GM12801 (cell line): ENCODE data around the gene ZCCHC17.

ENCODE experiments used
- TF ChIP-seq, protein P1 (sequence below): IDR thresholded peaks from one replicate; pipeline ENCODE4 v1.5.1; 2011; ENCODE audit warnings: control low read depth; ENCODE audit not compliant: insufficient read length; ENCODE audit errors: extremely low read depth

ZCCHC17 gene

DNA sequence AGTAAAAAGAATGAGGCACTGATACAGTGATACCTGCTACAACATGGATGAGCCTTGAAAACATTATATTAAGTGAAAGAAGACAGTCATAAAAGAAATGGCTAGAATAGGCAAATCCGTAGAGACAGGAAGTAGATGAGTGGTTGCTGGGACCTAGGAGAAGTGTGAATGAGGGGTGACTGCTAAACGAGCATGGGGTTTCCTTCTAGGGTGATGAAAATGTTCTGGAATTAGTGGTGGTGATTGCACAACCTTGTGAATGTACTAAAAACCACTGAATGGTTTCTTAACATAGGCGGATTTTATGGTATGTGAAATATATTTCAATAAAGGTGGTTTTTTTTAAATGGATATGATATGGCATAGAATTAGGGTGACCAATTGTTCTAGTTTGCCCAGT is 103.6 kb downstream of the ZCCHC17 start:
- TF ChIP-seq, protein P1, sequence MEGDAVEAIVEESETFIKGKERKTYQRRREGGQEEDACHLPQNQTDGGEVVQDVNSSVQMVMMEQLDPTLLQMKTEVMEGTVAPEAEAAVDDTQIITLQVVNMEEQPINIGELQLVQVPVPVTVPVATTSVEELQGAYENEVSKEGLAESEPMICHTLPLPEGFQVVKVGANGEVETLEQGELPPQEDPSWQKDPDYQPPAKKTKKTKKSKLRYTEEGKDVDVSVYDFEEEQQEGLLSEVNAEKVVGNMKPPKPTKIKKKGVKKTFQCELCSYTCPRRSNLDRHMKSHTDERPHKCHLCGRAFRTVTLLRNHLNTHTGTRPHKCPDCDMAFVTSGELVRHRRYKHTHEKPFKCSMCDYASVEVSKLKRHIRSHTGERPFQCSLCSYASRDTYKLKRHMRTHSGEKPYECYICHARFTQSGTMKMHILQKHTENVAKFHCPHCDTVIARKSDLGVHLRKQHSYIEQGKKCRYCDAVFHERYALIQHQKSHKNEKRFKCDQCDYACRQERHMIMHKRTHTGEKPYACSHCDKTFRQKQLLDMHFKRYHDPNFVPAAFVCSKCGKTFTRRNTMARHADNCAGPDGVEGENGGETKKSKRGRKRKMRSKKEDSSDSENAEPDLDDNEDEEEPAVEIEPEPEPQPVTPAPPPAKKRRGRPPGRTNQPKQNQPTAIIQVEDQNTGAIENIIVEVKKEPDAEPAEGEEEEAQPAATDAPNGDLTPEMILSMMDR: no peak

DNA sequence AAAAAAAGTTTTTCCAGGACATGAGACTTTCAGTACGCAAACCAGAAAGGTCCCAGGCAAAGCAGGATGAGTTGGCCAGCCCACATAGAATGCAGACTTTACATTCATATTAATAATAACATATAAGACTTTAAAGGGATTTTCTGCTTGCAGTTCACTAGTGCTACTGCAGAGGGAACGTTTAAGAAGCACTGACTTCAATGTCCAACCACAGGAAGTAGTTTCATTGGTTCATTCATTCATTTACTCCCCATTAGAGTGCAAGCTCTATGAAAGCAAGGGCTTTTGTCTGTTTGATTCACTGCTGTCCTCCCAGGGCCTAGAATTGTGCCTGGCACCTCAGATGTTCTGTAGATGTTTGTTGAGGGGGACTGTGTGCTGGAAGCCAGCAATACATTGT is 104.4 kb downstream of the ZCCHC17 start:
- TF ChIP-seq, protein P1: no peak

DNA sequence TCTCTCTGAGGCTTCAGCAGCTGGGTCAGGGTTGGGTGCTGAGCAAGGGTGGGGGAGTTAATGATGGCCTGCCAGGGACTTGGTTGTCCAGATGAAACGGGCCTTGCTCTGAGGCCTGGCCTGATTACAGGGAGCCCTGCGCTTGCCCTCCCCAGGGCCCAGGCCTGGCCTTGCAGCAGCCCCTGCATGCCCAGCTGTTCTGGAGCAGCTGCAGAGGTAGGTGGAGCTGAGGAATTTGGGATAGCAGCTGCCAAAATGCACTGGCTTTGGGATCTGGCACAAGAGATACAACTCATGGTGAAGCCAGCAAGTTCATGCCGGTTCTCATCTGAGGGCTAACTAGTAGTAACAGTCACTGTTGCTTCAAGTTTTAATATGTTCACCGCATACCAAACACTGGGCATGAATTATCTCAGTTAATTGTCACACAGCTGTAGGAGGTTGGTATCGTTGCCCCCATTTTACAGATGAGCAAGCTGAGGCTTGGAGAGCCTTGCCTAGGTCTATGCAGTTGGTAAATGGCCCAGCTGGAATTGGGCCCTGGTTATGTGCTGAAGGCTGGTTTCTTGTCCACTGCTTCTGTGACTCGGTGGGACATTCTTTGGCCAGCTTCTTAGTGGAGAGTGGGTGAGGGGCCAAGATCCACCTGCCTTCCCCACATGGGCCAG is 108.9 kb downstream of the ZCCHC17 start:
- TF ChIP-seq, protein P1: no peak

DNA sequence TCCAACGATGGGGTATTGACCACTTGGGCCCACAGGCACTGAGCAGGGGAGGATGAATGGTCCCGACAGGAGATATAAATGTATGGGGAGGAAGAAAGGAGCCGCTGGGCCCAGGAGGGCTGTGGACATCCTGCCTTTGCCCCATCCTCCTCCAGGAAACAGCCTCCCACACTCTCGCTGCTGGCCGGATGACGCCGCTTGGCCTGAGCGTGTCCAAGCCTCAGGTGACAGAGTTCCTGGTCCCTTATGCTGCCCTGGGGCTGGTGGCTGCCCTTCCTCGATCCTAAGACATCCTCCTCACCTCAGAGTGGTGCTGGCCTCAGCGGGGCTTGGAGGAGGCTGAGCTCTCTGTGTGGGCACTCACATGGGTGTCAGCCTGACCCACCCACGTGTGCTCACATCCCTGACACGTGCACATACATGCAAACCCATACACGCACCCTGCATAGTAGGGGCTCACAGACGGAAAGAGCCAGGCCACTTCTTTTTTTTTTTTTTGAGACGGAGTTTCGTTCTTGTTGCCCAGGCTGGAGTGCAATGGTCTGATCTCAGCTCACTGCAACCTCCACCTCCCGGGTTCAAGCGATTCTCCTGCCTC is 110.3 kb downstream of the ZCCHC17 start:
- TF ChIP-seq, protein P1: no peak

DNA sequence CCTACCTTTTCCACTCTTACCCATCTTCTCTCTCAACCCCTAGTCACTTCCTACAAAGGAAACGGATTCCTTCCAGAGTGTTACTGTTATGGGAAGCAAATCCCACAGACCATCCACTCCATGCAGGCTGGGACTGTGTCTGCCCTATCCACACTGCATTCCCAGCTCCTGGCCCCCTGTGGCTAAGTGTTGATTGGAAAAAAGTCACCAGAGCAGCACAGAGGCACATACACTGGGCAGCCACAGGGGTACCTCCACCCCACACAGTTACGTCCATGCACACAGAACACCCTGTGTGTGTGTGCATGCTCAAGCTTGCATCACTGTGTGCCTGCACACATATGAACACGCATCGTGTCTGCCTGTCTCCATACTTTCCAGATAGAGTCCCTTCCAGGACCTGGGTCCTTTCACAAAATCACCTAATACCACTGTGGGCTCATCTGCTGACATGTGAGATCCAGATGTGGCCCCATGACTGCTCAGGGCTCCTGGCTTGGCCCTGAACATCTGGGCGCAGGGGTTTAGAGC is 112.0 kb downstream of the ZCCHC17 start:
- TF ChIP-seq, protein P1: no peak

DNA sequence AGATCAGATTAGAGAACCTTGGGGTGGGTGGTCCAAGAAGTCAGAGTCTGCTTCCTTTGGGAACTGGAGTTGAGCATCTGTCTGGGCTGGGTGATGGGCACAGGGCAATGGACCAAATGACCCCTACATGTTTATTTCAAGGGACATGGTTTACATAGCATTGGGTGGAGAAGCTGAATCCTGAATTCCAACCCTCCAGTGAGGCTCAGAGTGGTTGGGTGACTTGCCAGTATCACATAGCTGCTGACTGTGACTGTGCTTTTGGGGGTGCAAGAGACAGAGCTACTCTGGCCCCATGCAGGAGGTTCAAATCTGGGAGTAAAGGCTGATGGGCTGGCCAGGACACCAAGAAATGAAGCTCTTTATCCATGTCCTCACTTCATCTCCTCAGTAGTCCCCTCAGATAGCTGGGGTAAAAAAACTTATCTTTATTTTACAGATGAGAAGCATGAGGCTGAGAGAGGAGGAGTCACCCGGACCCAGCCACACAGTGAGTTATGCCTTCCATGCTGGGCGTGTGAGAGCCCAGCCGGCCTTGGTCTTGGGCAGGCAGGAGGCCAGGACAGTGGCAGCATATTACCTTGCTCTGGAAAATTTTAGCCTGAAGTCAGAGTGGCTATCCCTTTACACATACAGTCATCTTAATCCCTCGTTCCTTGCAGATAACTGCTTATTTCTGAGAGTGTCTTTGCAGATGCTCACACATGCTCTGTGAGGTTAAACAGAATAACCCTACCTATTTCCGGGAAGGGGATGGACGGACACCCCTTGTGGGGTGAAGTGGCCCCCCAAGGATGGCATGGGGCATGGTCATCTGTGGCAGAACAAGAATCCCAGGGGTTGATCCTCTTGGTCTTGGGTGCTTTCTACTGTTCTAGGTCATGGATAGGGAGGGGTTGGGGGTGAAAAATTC is 113.4 kb downstream of the ZCCHC17 start:
- TF ChIP-seq, protein P1: no peak

DNA sequence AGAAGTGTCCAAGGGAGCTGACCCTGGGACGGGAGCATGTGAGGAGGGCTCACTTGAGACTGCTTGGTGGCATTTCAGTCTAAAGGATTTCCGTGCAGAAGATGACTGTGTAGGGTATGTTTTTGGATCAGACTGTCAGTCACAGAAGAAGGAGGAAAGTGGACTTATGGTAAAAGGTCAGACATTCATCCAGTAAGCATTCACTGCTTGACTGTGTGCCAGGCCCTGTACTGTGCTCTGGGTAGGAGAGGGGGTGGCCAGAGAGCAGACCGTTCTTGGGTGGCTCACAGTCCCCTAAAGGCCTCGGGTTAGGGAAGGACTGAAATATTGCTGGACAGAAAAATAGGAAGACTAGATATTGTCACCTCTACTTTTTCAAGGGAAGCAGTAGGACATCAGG is 114.0 kb downstream of the ZCCHC17 start:
- TF ChIP-seq, protein P1: no peak
